MM.1S (cell line): ENCODE results near the gene PPP1R7.

Experiments
- DNase-seq: peaks from one replicate; pipeline ENCODE4 v3.0.0-alpha.2; 2015
- H2AFZ ChIP-seq: fragments of 300-600 bp; sonication (generic); 2 replicates; pipeline ENCODE4 v1.6.0; 2016; ENCODE audit warnings: antibody characterized with exemption, low read length
- H3F3A ChIP-seq: fragments of 300-600 bp; sonication (generic); 2 replicates; pipeline ENCODE4 v1.6.1; 2016; ENCODE audit warnings: mild to moderate bottlenecking, antibody characterized with exemption, low read length, moderate library complexity, mixed read lengths; ENCODE audit not compliant: insufficient read depth
- H3K27ac ChIP-seq: fragments of 300-600 bp; sonication (generic); 2 replicates; pipeline ENCODE4 v1.5.1; 2016; ENCODE audit warnings: mild to moderate bottlenecking, low read length
- H3K27me3 ChIP-seq: fragments of 300-600 bp; sonication (generic); replicated peaks from 2 replicates; pipeline ENCODE4 v1.6.0; 2016; ENCODE audit warnings: low read length; ENCODE audit not compliant: insufficient read depth
- H3K36me3 ChIP-seq: fragments of 300-600 bp; sonication (generic); replicated peaks from 2 replicates; pipeline ENCODE4 v1.6.1; 2016; ENCODE audit warnings: mild to moderate bottlenecking, low read length, mixed read lengths; ENCODE audit not compliant: insufficient read depth
- H3K4me1 ChIP-seq: fragments of 300-600 bp; sonication (generic); 2 replicates; pipeline ENCODE4 v1.6.1; 2016; ENCODE audit warnings: low read length, mixed read lengths
- H3K4me2 ChIP-seq: fragments of 300-600 bp; sonication (generic); 2 replicates; pipeline ENCODE4 v1.6.0; 2016; ENCODE audit warnings: low read depth, low read length
- H3K4me3 ChIP-seq: fragments of 300-600 bp; sonication (generic); 2 replicates; pipeline ENCODE4 v1.5.1; 2016; ENCODE audit warnings: low read length, mixed read lengths
- H3K79me2 ChIP-seq: fragments of 300-600 bp; sonication (generic); 2 replicates; pipeline ENCODE4 v1.6.1; 2016; ENCODE audit warnings: mixed run types, low read length, mixed read lengths
- H3K9ac ChIP-seq: fragments of 300-600 bp; sonication (generic); 2 replicates; pipeline ENCODE4 v1.6.1; 2016; ENCODE audit warnings: low read length, mixed read lengths
- H3K9me2 ChIP-seq: fragments of 300-600 bp; sonication (generic); replicated peaks from 2 replicates; pipeline ENCODE4 v1.6.1; 2016; ENCODE audit warnings: mild to moderate bottlenecking, low read length, mixed read lengths; ENCODE audit not compliant: insufficient read depth
- H3K9me3 ChIP-seq: fragments of 300-600 bp; sonication (generic); replicated peaks from 2 replicates; pipeline ENCODE4 v1.6.1; 2016; ENCODE audit warnings: mild to moderate bottlenecking, low read length, mixed read lengths; ENCODE audit not compliant: insufficient read depth
- H4K20me1 ChIP-seq: fragments of 300-600 bp; sonication (generic); 2 replicates; pipeline ENCODE4 v1.6.1; 2016; ENCODE audit warnings: mild to moderate bottlenecking, low read length, moderate library complexity, mixed read lengths; ENCODE audit not compliant: insufficient read depth
- EZH2 ChIP-seq: fragments of 300-600 bp; sonication (generic); optimal IDR thresholded peaks from 2 replicates; pipeline ENCODE3; 2017; ENCODE audit warnings: low read depth, mild to moderate bottlenecking, antibody characterized with exemption, low read length, mixed read lengths
- EZH2phosphoT487 ChIP-seq: fragments of 300-600 bp; sonication (generic); IDR thresholded peaks from 2 replicates; pipeline ENCODE4 v1.6.1; 2018; ENCODE audit warnings: antibody characterized with exemption, low read length
- TF ChIP-seq, protein P1 (sequence below): fragments of 300-600 bp; sonication (generic); IDR thresholded peaks from 2 replicates; pipeline ENCODE4 v1.5.1; 2016; ENCODE audit warnings: antibody characterized with exemption, low read length, mixed read lengths

Gene PPP1R7

DNA sequence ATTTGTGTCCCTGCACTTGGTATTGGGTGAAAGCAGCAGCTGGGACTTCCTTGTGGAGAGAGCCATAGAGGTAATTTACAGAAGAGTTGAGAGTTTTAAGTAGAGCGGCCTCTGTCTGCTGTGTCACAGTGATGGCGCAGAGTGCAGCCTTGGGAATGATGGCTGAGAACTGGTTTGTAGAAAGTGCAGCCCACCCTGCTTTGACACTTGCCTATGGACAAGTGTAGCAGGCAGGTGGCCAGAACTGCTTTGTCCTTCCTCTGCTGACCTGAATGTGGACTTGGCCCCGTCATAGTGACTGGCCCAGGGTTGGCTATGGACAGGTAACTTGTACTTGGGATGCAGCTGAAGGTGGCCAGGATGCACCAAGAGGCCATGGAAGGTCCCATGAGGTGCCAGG lies 31.9 kb downstream of the PPP1R7 start:
- Histone ChIP-seq H3K4me1 (no peaks in the 10 kb centered on the region), H2AFZ (no peak overlapping the region), H3K27ac (no peak overlapping the region), H3K9me2 (no peaks in the 10 kb centered on the region), H3K36me3 (no peaks in the 10 kb centered on the region), H3K9me3 (no peaks in the 10 kb centered on the region), H4K20me1 (no peaks in the 10 kb centered on the region), H3K27me3 (no peaks in the 10 kb centered on the region), H3K79me2 (no peaks in the 10 kb centered on the region), H3K4me2 (no peak overlapping the region), H3K4me3 (no peak overlapping the region), H3F3A (no peaks in the 10 kb centered on the region), H3K9ac (no peak overlapping the region)
- DNase-seq = no peak
- TF ChIP-seq EZH2phosphoT487 (no peak), EZH2 (no peak)
- TF ChIP-seq, protein P1, sequence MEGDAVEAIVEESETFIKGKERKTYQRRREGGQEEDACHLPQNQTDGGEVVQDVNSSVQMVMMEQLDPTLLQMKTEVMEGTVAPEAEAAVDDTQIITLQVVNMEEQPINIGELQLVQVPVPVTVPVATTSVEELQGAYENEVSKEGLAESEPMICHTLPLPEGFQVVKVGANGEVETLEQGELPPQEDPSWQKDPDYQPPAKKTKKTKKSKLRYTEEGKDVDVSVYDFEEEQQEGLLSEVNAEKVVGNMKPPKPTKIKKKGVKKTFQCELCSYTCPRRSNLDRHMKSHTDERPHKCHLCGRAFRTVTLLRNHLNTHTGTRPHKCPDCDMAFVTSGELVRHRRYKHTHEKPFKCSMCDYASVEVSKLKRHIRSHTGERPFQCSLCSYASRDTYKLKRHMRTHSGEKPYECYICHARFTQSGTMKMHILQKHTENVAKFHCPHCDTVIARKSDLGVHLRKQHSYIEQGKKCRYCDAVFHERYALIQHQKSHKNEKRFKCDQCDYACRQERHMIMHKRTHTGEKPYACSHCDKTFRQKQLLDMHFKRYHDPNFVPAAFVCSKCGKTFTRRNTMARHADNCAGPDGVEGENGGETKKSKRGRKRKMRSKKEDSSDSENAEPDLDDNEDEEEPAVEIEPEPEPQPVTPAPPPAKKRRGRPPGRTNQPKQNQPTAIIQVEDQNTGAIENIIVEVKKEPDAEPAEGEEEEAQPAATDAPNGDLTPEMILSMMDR = no peak

DNA sequence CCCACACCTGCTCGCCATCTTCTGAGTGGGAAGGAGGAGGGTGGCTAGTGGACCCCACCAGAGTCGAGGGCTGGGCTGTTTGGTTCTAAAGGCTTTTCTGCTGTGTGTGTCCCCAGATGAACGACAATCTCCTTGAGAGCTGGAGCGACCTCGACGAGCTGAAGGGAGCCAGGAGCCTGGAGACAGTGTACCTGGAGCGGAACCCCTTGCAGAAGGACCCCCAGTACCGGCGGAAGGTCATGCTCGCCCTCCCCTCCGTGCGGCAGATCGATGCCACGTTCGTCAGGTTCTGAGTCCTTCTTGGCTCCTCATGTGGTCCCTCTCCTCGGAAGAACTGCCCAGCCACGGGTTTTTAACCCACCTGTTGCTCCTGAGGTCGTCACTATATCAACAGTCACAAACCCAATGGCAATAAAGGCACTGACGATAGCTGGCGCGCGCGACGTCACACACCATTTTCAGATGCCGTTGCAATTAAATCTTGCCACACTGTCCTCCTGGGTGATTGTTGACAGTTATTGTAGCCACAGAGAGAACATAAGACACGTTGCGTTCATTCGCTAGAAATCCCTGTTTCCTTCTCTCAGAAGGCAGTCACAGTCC lies 32.4 kb downstream of the PPP1R7 start:
- H3K36me3 ChIP-seq = no peaks in the 10 kb centered on the region
- no peaks in the 10 kb centered on the region for H3K9me2 ChIP-seq
- H3K4me2 ChIP-seq = no peak overlapping the region
- no peaks in the 10 kb centered on the region for H3K4me1 ChIP-seq
- no peak overlapping the region for H3K9ac ChIP-seq
- H3K9me3 ChIP-seq = no peaks in the 10 kb centered on the region
- H3K4me3 ChIP-seq = no peak overlapping the region
- no peak overlapping the region for H3K27ac ChIP-seq
- H3K79me2 ChIP-seq = no peaks in the 10 kb centered on the region
- no peaks in the 10 kb centered on the region for H3K27me3 ChIP-seq
- no peak for TF ChIP-seq EZH2
- TF ChIP-seq, protein P1 = no peak
- TF ChIP-seq EZH2phosphoT487 = no peak
- no peak overlapping the region for H2AFZ ChIP-seq
- H3F3A ChIP-seq = no peaks in the 10 kb centered on the region
- no peak for DNase-seq
- no peaks in the 10 kb centered on the region for H4K20me1 ChIP-seq

DNA sequence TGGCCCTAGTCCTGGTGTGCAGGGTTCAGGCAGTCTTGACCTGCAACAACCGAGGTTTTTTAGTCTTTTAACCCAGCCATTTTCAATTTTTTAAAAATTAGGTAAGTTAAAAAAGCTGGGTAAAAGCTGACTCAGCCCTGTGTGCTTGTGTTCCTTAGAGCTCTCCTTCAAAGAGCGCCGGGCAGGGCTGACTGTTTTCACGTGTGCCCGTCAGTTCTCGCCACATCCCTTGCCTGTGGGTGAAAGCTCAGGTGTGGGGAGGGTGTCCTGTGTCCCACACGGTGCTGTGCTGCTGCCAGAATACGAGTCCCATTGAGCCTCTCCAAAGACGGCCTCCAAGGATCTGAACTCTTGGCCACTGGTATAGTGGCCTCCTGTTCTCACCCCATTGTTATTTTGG lies 33.0 kb downstream of the PPP1R7 start:
- Histone ChIP-seq H4K20me1 (no peaks in the 10 kb centered on the region), H3K4me1 (no peaks in the 10 kb centered on the region), H3K4me3 (no peak overlapping the region), H3K9ac (no peak overlapping the region), H2AFZ (no peak overlapping the region), H3K9me2 (no peaks in the 10 kb centered on the region), H3K4me2 (no peak overlapping the region), H3F3A (no peaks in the 10 kb centered on the region), H3K9me3 (no peaks in the 10 kb centered on the region), H3K27me3 (no peaks in the 10 kb centered on the region), H3K36me3 (no peaks in the 10 kb centered on the region), H3K79me2 (no peaks in the 10 kb centered on the region), H3K27ac (no peak overlapping the region)
- no peak for TF ChIP-seq EZH2phosphoT487
- TF ChIP-seq, protein P1 = no peak
- no peak for TF ChIP-seq EZH2
- DNase-seq = no peak
